KMS-11 (cell line): ENCODE measurements around the gene GPR176.
"Not testable (repeated sequence)": the region's sequence is repeated elsewhere in the genome, so short reads cannot be mapped to it uniquely, and the experiment has no call there.

Experiments
- H2AFZ ChIP-seq: fragments of 200-600 bp; sonication (generic); 2 replicates; pipeline ENCODE4 v1.6.1; 2016; ENCODE audit warnings: antibody characterized with exemption, mixed run types, low read depth
- H3K27ac ChIP-seq: fragments of 200-600 bp; sonication (generic); 2 replicates; pipeline ENCODE4 v1.6.1; 2016; ENCODE audit warnings: mild to moderate bottlenecking, mixed run types
- H3K27me3 ChIP-seq: fragments of 200-600 bp; sonication (generic); 2 replicates; pipeline ENCODE4 v1.6.1; 2017; ENCODE audit warnings: mild to moderate bottlenecking, low read depth, mixed run types, moderate library complexity; ENCODE audit not compliant: insufficient read depth
- H3K36me3 ChIP-seq: fragments of 200-600 bp; sonication (generic); 2 replicates; pipeline ENCODE4 v1.6.1; 2017; ENCODE audit warnings: mild to moderate bottlenecking, mixed run types; ENCODE audit not compliant: insufficient read depth
- H3K4me1 ChIP-seq: fragments of 200-600 bp; sonication (generic); 2 replicates; pipeline ENCODE4 v1.6.1; 2016; ENCODE audit warnings: mild to moderate bottlenecking, low read depth, mixed run types; ENCODE audit not compliant: poor library complexity, severe bottlenecking
- H3K4me2 ChIP-seq: fragments of 200-600 bp; sonication (generic); 2 replicates; pipeline ENCODE4 v1.7.0; 2016; ENCODE audit warnings: mild to moderate bottlenecking, mixed run types
- H3K4me3 ChIP-seq: fragments of 200-600 bp; sonication (generic); IDR thresholded peaks from 2 replicates; pipeline ENCODE4 v1.6.1; 2017; ENCODE audit warnings: low read depth, low read length, mixed read lengths; ENCODE audit not compliant: insufficient read depth
- H3K79me2 ChIP-seq: fragments of 200-600 bp; sonication (generic); 2 replicates; pipeline ENCODE4 v1.6.1; 2016; ENCODE audit warnings: low read depth, mixed run types; ENCODE audit not compliant: insufficient read depth
- H3K9ac ChIP-seq: fragments of 200-600 bp; sonication (generic); 2 replicates; pipeline ENCODE4 v1.6.1; 2016; ENCODE audit warnings: mild to moderate bottlenecking, mixed run types
- H4K20me1 ChIP-seq: fragments of 200-600 bp; sonication (generic); 2 replicates; pipeline ENCODE4 v1.6.1; 2016; ENCODE audit warnings: mild to moderate bottlenecking, mixed run types; ENCODE audit not compliant: insufficient read depth
- TF ChIP-seq, protein P1 (sequence below): fragments of 200-600 bp; sonication (generic); conservative IDR thresholded peaks from 2 replicates; pipeline ENCODE4 v1.6.1; 2017; ENCODE audit warnings: low read depth, mild to moderate bottlenecking, antibody characterized with exemption, low read length, moderate library complexity, mixed read lengths

Gene GPR176

DNA sequence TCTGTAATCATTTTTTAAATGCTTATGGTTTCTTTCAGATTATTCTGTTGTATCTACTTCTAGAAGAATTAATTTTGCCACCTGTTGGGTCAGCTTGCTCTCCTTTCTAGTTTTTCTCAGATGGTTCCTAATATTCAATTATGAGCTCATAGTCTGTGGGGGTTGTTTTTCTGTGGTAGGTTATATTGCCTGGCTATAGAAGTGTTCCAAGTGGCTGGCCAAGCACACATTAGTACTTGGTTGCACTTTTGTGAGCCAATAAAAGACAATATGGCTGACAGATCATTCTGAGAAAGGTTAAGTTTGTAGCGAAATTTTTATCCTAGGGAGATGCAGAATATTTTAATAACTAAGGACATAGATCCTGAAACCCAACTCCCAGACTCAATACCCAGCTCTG is 105.6 kb downstream of the GPR176 start:
- Histone ChIP-seq H3K27ac (no peak overlapping the region), H3K9ac (no peak overlapping the region), H3K79me2 (no peaks in the 10 kb centered on the region), H2AFZ (no peak overlapping the region), H3K4me2 (no peak overlapping the region), H3K4me3 (no peak overlapping the region), H3K36me3 (no peaks in the 10 kb centered on the region), H3K27me3 (no peaks in the 10 kb centered on the region), H4K20me1 (no peaks in the 10 kb centered on the region), H3K4me1 (no peaks in the 10 kb centered on the region)
- TF ChIP-seq, protein P1, sequence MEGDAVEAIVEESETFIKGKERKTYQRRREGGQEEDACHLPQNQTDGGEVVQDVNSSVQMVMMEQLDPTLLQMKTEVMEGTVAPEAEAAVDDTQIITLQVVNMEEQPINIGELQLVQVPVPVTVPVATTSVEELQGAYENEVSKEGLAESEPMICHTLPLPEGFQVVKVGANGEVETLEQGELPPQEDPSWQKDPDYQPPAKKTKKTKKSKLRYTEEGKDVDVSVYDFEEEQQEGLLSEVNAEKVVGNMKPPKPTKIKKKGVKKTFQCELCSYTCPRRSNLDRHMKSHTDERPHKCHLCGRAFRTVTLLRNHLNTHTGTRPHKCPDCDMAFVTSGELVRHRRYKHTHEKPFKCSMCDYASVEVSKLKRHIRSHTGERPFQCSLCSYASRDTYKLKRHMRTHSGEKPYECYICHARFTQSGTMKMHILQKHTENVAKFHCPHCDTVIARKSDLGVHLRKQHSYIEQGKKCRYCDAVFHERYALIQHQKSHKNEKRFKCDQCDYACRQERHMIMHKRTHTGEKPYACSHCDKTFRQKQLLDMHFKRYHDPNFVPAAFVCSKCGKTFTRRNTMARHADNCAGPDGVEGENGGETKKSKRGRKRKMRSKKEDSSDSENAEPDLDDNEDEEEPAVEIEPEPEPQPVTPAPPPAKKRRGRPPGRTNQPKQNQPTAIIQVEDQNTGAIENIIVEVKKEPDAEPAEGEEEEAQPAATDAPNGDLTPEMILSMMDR: no peak

GRCh38 chr15:39812651-39813050 is 107.4 kb downstream of the GPR176 start:
- H3K27ac ChIP-seq, H3K36me3 ChIP-seq, H3K27me3 ChIP-seq, H3K4me1 ChIP-seq, H3K4me2 ChIP-seq, H3K79me2 ChIP-seq, H3K4me3 ChIP-seq, H3K9ac ChIP-seq, H4K20me1 ChIP-seq, H2AFZ ChIP-seq: not testable (repeated sequence)

GRCh38 chr15:39808909-39809308 is 111.2 kb downstream of the GPR176 start:
- Histone ChIP-seq H3K4me2 (no peak overlapping the region), H3K9ac (no peak overlapping the region), H3K36me3 (no peaks in the 10 kb centered on the region), H3K27ac (no peak overlapping the region), H3K27me3 (no peaks in the 10 kb centered on the region), H3K4me1 (peaks cover 5% of the 10 kb centered on the region), H4K20me1 (no peaks in the 10 kb centered on the region), H3K4me3 (no peak overlapping the region), H3K79me2 (no peaks in the 10 kb centered on the region), H2AFZ (no peak overlapping the region)
- TF ChIP-seq, protein P1: no peak

- TF ChIP-seq, protein P1: no peak
- no peak overlapping the region for H3K4me2 ChIP-seq
- peaks cover 5% of the 10 kb centered on the region for H3K4me1 ChIP-seq
- no peak overlapping the region for H3K9ac ChIP-seq
- H3K36me3 ChIP-seq: no peaks in the 10 kb centered on the region
- H3K27ac ChIP-seq: no peak overlapping the region
- no peaks in the 10 kb centered on the region for H4K20me1 ChIP-seq
- no peak overlapping the region for H2AFZ ChIP-seq
- H3K79me2 ChIP-seq: no peaks in the 10 kb centered on the region
- H3K27me3 ChIP-seq: no peaks in the 10 kb centered on the region
- no peak overlapping the region for H3K4me3 ChIP-seq
Measured at GRCh38 chr15:39807791-39808190, 112.3 kb downstream of the GPR176 start.

- no peak overlapping the region for H3K27ac ChIP-seq
- peaks cover 5% of the 10 kb centered on the region for H3K4me1 ChIP-seq
- H3K79me2 ChIP-seq: no peaks in the 10 kb centered on the region
- H3K4me2 ChIP-seq: no peak overlapping the region
- H3K27me3 ChIP-seq: no peaks in the 10 kb centered on the region
- H3K4me3 ChIP-seq: no peak overlapping the region
- H3K9ac ChIP-seq: no peak overlapping the region
- no peaks in the 10 kb centered on the region for H4K20me1 ChIP-seq
- H2AFZ ChIP-seq: no peak overlapping the region
- TF ChIP-seq, protein P1: no peak
- H3K36me3 ChIP-seq: no peaks in the 10 kb centered on the region
Measured at GRCh38 chr15:39804026-39804425, 116.0 kb downstream of the GPR176 start.
